Fibroblast of mammary gland (primary cell): ENCODE results near the gene GFY.
A peak's percentile ranks its signal among the peaks of the same experiment; 100 is the strongest.

ENCODE experiments used
- DNase-seq: peaks from one replicate; pipeline ENCODE4 v3.0.0-alpha.2; 2010; ENCODE audit warnings: low read depth
- H3K4me3 ChIP-seq: 2 replicates; pipeline ENCODE4 v1.5.1; 2011; ENCODE audit warnings: low read depth, mild to moderate bottlenecking, low read length, moderate library complexity; ENCODE audit not compliant: control insufficient read depth
- CTCF ChIP-seq: conservative IDR thresholded peaks from 2 replicates; pipeline ENCODE4 v1.5.1; 2011; ENCODE audit warnings: low read depth, low read length, inconsistent platforms; ENCODE audit not compliant: control insufficient read depth, insufficient read depth

GFY gene

GRCh38 chr19:49438261-49438660, 13.1 kb downstream of the GFY start:
- no peak for DNase-seq
- no peak overlapping the region for H3K4me3 ChIP-seq
- no peak for TF ChIP-seq CTCF

GRCh38 chr19:49439836-49440235, 14.6 kb downstream of the GFY start:
- H3K4me3 ChIP-seq = no peak overlapping the region
- TF ChIP-seq CTCF = no peak
- no peak for DNase-seq

GRCh38 chr19:49440439-49441209, 15.4 kb downstream of the GFY start:
- DNase-seq = no peak
- TF ChIP-seq CTCF = no peak
- no peak overlapping the region for H3K4me3 ChIP-seq

GRCh38 chr19:49441210-49441959, 16.2 kb downstream of the GFY start, which contains the start of gene SLC17A7:
SLC17A7 (minus strand) TSS chr19:49441527; CDS start chr19:49441379, 148 bp downstream.
- no peak for DNase-seq
- no peak within 1 kb of the TSS for H3K4me3 ChIP-seq
- TF ChIP-seq CTCF = no peak

GRCh38 chr19:49441960-49442350, 16.8 kb downstream of the GFY start:
- no peak for DNase-seq
- no peak overlapping the region for H3K4me3 ChIP-seq
- TF ChIP-seq CTCF = no peak

- no peak for DNase-seq
- H3K4me3 ChIP-seq = peak overlapping the region; percentile 68
- TF ChIP-seq CTCF = no peak
Observed at GRCh38 chr19:49442354-49442753, 17.2 kb downstream of the GFY start.
